Measurements from ENCODE around the gene SLC8A1. TPM values are rescaled to one million over a fixed set of nuclear protein-coding genes. Genes with fewer than 3 reads are reported as not detected.

The SLC8A1 gene
- total and polyA plus RNA-seq, 10 of the 15 experiments (the other 5 are each of a cell fraction or from before 2014, with no cell fraction given) = under 0.01 to 1.2 (median 0.01) TPM; not detected in 3

DNA sequence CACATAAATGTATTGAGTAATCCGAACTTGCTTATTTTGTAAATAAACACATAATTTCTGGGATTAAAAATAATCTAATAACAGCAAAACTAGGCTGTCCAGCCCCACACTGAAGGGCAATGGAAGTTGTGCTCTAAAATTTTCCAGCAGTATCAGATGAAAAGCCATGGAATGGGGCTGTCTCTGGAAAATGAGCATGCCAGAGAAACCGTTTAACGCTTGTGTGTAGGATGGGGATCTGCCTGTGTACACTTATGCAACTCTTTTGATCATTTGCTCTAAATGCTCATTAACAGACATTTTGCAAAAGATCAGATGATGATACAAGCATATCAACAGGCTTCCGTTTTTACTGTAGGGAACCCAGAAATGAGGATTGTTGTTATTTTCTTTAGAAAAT lies 177.6 kb downstream of the SLC8A1 start:
- no peak overlapping the region for H3K9ac ChIP-seq (ENCODE audit: control insufficient read depth, insufficient read depth, low read length)
- H3K4me2 ChIP-seq (ENCODE audit: control insufficient read depth, insufficient read depth) = no peak overlapping the region
- no peaks in the 10 kb centered on the region for H3K9me3 ChIP-seq (replicated peaks; ENCODE audit: control insufficient read depth, insufficient read depth, low read length)
- ATAC-seq (no peak), FAIRE-seq (no peak), DNase-seq (ENCODE audit: low read depth, low spot score) (no peak)
- no peaks in the 10 kb centered on the region for H3K4me1 ChIP-seq (ENCODE audit: control insufficient read depth, insufficient read depth, low read length)
- H3K4me3 ChIP-seq = no peak overlapping the region
- SMC1A ChIA-PET (ENCODE audit: uncharacterized antibody, unreplicated experiment) = interaction anchor here (0.6 kb wide), 1 partner anchor 971 kb away, joined by 3 read pairs; no protein-coding TSS in a partner anchor
- intact Hi-C loops (cut with micrococcal nuclease; ENCODE audit: unreplicated experiment) = no loop called here
- POLR2A ChIA-PET = no interaction called here
- CTCF ChIA-PET = interaction anchor here (0.6 to 0.9 kb wide), 2 partner anchors 11 to 735 kb away, joined by 3 read pairs; no protein-coding TSS in a partner anchor
- no peaks in the 10 kb centered on the region for H3K36me3 ChIP-seq (ENCODE audit: control insufficient read depth in 2 of 2, insufficient read depth in 2 of 2, low read length in 1 of 2)
- no peak overlapping the region for H2AFZ ChIP-seq (ENCODE audit: control insufficient read depth, low read depth, low read length)
- no peak overlapping the region for H3K27ac ChIP-seq (ENCODE audit: control insufficient read depth, insufficient read depth)
- H4K20me1 ChIP-seq (ENCODE audit: control insufficient read depth, insufficient read depth) = no peaks in the 10 kb centered on the region
- BruUV-seq (replicated peaks) = no TSS peak
- in situ Hi-C loops (cut with MboI) = no loop called here
- H3K27me3 ChIP-seq (replicated peaks in 1 of 2; ENCODE audit: control insufficient read depth in 2 of 2, insufficient read depth in 2 of 2, low read length in 1 of 2) = no peaks in the 10 kb centered on the region
- WGBS (ENCODE audit: insufficient coverage, insufficient replicate concordance, low lambda C conversion rate, missing lambda C conversion rate) = 72% methylated on average over 4 of the region's 4 CpGs
- TF ChIP-seq ASH2L (IDR thresholded peaks at IDR 0.05; ENCODE audit: borderline replicate concordance, low read depth) (no peak), BCL11A (IDR thresholded peaks at IDR 0.05; ENCODE audit: low read depth, low read length) (no peak), CHD2 (IDR thresholded peaks at IDR 0.05; ENCODE audit: borderline replicate concordance, low read depth, low read length) (no peak), POLR2AphosphoS2 (IDR thresholded peaks at IDR 0.05; ENCODE audit: low read depth, low read length) (no peak), SUZ12 (IDR thresholded peaks at IDR 0.05; ENCODE audit: unreplicated experiment) (no peak), SREBF2 (IDR thresholded peaks at IDR 0.05; ENCODE audit: low read length) (no peak), PAX5 (IDR thresholded peaks at IDR 0.05; ENCODE audit: borderline replicate concordance, low read depth, low read length) (no peak), CHD1 (IDR thresholded peaks at IDR 0.05; ENCODE audit: low read depth, low read length) (no peak), EZH2 (IDR thresholded peaks at IDR 0.05; ENCODE audit: borderline replicate concordance, control insufficient read depth, low read depth, low read length) (no peak), IKZF2 (IDR thresholded peaks at IDR 0.05) (no peak), TBL1XR1 (IDR thresholded peaks at IDR 0.05; ENCODE audit: low read depth, low read length) (no peak), SMC3 (IDR thresholded peaks at IDR 0.05; ENCODE audit: borderline replicate concordance, low read length) (no peak), ZSCAN29 (IDR thresholded peaks at IDR 0.05) (no peak), HCFC1 (IDR thresholded peaks at IDR 0.05; ENCODE audit: low read length) (no peak)
- TF ChIP-seq, protein P1, sequence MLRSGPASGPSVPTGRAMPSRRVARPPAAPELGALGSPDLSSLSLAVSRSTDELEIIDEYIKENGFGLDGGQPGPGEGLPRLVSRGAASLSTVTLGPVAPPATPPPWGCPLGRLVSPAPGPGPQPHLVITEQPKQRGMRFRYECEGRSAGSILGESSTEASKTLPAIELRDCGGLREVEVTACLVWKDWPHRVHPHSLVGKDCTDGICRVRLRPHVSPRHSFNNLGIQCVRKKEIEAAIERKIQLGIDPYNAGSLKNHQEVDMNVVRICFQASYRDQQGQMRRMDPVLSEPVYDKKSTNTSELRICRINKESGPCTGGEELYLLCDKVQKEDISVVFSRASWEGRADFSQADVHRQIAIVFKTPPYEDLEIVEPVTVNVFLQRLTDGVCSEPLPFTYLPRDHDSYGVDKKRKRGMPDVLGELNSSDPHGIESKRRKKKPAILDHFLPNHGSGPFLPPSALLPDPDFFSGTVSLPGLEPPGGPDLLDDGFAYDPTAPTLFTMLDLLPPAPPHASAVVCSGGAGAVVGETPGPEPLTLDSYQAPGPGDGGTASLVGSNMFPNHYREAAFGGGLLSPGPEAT (IDR thresholded peaks at IDR 0.05; ENCODE audit: low read depth) = no peak
- TF ChIP-seq, protein P2, sequence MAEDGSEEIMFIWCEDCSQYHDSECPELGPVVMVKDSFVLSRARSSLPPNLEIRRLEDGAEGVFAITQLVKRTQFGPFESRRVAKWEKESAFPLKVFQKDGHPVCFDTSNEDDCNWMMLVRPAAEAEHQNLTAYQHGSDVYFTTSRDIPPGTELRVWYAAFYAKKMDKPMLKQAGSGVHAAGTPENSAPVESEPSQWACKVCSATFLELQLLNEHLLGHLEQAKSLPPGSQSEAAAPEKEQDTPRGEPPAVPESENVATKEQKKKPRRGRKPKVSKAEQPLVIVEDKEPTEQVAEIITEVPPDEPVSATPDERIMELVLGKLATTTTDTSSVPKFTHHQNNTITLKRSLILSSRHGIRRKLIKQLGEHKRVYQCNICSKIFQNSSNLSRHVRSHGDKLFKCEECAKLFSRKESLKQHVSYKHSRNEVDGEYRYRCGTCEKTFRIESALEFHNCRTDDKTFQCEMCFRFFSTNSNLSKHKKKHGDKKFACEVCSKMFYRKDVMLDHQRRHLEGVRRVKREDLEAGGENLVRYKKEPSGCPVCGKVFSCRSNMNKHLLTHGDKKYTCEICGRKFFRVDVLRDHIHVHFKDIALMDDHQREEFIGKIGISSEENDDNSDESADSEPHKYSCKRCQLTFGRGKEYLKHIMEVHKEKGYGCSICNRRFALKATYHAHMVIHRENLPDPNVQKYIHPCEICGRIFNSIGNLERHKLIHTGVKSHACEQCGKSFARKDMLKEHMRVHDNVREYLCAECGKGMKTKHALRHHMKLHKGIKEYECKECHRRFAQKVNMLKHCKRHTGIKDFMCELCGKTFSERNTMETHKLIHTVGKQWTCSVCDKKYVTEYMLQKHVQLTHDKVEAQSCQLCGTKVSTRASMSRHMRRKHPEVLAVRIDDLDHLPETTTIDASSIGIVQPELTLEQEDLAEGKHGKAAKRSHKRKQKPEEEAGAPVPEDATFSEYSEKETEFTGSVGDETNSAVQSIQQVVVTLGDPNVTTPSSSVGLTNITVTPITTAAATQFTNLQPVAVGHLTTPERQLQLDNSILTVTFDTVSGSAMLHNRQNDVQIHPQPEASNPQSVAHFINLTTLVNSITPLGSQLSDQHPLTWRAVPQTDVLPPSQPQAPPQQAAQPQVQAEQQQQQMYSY (CRISPR knock-in tag; IDR thresholded peaks at IDR 0.05) = no peak
- H3K79me2 ChIP-seq (ENCODE audit: control insufficient read depth, insufficient read depth, low read length) = no peaks in the 10 kb centered on the region
- RAD21 ChIA-PET (ENCODE audit: unreplicated experiment) = no interaction called here

Data from GM12878 (cell line).